ENCODE measurements around the gene IGSF9. TPM values are rescaled to one million over a fixed set of nuclear protein-coding genes. Genes with fewer than 3 reads are reported as not detected.

IGSF9 gene
- total RNA-seq, 1 donor from 2014 or later = 2.2 TPM

DNA sequence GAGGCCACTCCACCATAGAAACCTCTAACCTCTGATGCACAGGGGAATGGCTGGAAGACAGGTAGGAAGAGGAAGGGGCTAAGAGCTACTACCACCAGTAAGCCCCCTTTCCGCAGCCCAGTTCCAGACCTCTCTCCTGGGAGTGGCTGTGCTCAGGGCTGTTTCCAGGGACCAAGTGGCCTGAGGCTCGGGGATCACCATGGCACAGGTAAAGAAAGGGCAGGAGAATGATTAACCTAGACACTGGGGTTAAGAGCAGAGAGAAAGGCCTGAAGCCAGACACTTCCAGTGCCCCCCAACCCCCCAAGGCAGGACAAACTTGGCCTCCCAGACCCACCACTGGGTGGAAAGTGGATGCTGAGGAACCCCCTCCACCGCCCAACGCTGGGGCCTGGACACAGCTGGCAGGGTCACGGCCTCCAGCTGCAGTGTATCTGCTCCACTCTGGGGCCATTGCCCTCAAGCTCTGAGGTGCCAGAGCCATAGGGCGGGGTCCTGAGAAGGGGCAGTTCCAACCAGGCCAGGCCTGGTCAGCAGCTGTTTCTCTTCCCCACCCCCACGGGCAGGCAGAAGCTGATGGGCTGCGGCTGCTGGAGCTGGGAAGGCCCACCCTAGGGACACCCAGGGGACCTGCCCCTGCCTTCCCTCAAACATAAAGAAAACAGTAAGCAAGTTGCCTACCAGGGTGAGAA, 22.8 kb downstream of the IGSF9 start:
- peak; percentile 7 for ATAC-seq
- peaks cover 33% of the 10 kb centered on the region for H3K36me3 ChIP-seq
- no peaks in the 10 kb centered on the region for H3K9me3 ChIP-seq
- peak overlapping the region; percentile 99 for H3K4me3 ChIP-seq
- peaks cover 55% of the 10 kb centered on the region for H3K4me1 ChIP-seq
- H3K27ac ChIP-seq = peak overlapping the region; percentile 100
- peak; percentile 83 for DNase-seq
- H3K27me3 ChIP-seq = no peaks in the 10 kb centered on the region
- TF ChIP-seq, protein P1, sequence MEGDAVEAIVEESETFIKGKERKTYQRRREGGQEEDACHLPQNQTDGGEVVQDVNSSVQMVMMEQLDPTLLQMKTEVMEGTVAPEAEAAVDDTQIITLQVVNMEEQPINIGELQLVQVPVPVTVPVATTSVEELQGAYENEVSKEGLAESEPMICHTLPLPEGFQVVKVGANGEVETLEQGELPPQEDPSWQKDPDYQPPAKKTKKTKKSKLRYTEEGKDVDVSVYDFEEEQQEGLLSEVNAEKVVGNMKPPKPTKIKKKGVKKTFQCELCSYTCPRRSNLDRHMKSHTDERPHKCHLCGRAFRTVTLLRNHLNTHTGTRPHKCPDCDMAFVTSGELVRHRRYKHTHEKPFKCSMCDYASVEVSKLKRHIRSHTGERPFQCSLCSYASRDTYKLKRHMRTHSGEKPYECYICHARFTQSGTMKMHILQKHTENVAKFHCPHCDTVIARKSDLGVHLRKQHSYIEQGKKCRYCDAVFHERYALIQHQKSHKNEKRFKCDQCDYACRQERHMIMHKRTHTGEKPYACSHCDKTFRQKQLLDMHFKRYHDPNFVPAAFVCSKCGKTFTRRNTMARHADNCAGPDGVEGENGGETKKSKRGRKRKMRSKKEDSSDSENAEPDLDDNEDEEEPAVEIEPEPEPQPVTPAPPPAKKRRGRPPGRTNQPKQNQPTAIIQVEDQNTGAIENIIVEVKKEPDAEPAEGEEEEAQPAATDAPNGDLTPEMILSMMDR (IDR thresholded peaks at IDR 0.05) = no peak
- intact Hi-C loops (cut with DNase I) = no loop called here

DNA sequence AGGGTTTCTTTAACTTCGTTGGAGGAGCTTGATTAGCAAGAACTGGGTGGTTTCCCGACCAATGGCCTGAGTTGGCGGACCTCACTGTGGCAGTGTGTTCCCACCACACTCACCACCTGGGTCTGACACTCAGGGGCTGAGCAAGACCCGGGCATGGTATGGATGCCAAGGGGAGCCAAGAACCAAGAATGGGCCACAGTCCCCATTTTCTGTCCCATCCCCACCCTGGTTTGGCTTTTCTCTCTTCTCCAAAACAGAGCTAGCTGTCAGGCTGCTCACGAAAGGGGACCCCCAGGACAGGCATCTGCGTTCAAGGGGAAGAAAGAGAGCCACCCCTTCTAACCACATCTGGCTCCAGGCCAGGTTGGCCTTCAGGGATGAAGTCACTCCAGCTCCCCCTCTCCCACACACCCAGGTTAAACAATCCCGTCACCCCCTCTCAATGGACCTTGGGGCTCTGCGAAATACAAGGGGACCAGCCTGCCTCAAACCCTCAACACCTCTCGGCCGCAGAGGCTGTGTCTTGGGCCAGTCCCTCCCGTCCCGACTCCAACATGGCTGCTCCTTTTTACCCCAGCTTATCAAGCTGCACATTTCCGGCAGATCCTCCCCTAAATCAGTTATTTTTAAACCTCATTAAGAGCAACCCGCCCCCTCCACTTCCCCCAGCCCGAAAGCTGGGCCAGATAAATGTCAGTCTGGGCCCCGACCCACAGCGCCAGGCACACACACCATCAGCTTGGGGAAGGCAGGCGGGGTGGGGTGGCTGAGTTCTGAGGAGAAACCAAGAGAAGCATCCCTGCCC, 23.5 kb downstream of the IGSF9 start:
- TF ChIP-seq, protein P1 (IDR thresholded peaks at IDR 0.05) = no peak
- Histone ChIP-seq H3K4me3 (peak overlapping the region; percentile 99), H3K4me1 (peaks cover 55% of the 10 kb centered on the region), H3K36me3 (peaks cover 40% of the 10 kb centered on the region), H3K27me3 (no peaks in the 10 kb centered on the region), H3K27ac (peak overlapping the region; percentile 100), H3K9me3 (no peaks in the 10 kb centered on the region)
- intact Hi-C loops (cut with DNase I) = no loop called here
- peak; percentile 60 for DNase-seq
- ATAC-seq = no peak

DNA sequence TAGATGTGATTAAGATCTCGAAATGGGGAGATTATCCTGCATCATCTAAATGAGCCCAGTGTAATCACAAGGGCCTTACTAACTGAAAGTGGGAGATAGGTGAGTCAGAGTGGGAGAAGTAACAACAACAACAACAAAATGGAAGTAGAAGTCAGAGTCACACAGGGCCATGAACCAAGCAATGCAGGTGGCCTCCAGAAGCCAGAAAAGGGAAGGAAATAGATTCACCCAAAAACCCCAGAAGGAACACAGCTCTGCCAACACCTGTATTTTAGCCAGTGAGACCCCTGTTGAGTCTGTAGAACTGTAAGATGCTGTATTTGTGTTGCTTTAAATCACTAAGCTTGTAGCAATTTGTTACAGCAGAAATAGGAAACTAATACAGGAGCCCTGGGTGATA, 24.2 kb downstream of the IGSF9 start:
- peaks cover 59% of the 10 kb centered on the region for H3K4me1 ChIP-seq

DNA sequence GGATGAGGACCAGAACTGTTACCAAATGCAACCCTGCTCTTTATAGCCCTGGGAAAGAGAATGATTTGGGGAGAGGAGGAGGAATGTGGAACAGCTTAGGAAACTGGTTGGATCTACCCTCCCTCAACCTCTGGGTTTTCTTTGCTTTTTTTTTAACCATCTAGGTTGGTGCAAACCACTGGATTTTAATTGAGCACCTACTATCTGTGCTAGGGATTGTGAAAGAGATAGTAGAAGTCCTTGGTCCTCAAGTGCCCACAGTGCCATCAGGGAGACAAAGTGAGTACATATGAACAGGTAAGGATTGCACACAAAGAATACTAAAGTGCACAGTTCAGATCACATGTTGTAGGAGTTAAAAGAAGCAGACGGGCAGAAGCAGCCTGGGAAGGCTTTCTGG, 24.8 kb downstream of the IGSF9 start:
- ATAC-seq (no peak), DNase-seq (no peak)
- no peaks in the 10 kb centered on the region for H3K9me3 ChIP-seq
- H3K4me3 ChIP-seq = no peak overlapping the region
- H3K36me3 ChIP-seq = peaks cover 46% of the 10 kb centered on the region
- peaks cover 53% of the 10 kb centered on the region for H3K4me1 ChIP-seq
- TF ChIP-seq, protein P1 (IDR thresholded peaks at IDR 0.05) = no peak
- H3K27ac ChIP-seq = peak overlapping the region; percentile 100
- intact Hi-C loops (cut with DNase I) = no loop called here
- no peaks in the 10 kb centered on the region for H3K27me3 ChIP-seq

More for the DNA sequence above, 24.2 kb downstream of the IGSF9 start:
- Histone ChIP-seq H3K27me3 (no peaks in the 10 kb centered on the region), H3K27ac (peak overlapping the region; percentile 100), H3K4me3 (peak overlapping the region; percentile 99), H3K9me3 (no peaks in the 10 kb centered on the region), H3K36me3 (peaks cover 46% of the 10 kb centered on the region)
- intact Hi-C loops (cut with DNase I) = no loop called here
- DNase-seq (no peak), ATAC-seq (no peak)
- TF ChIP-seq, protein P1 (IDR thresholded peaks at IDR 0.05) = no peak

DNA sequence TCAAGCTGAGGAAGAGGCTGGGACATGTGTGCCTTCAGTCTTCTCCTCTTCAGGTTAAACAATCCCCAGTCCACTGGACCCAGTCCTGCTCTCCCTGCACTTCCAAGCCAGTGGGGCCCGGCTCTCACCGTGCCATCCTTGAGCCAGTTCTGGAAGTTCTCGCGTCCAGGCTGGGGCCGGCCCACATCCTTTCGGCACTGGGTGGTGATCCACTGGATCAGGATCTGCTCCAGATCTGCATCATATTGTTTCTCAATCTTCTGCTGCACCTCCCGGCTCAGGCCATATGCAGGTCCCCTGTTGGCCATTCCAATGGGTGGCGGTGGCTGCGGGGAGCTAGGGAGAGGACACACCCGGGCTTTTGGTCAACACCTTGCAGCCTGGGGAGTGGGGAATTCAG, 25.2 kb downstream of the IGSF9 start:
- TF ChIP-seq, protein P1 (IDR thresholded peaks at IDR 0.05) = no peak
- ATAC-seq (no peak), DNase-seq (peak; percentile 54)
- Histone ChIP-seq H3K9me3 (no peaks in the 10 kb centered on the region), H3K27me3 (no peaks in the 10 kb centered on the region), H3K4me3 (no peak overlapping the region), H3K36me3 (peaks cover 46% of the 10 kb centered on the region), H3K27ac (no peak overlapping the region), H3K4me1 (peaks cover 52% of the 10 kb centered on the region)
- intact Hi-C loops (cut with DNase I) = no loop called here
